ENCODE data around the gene UNC45B. TPM values are rescaled to one million over a fixed set of nuclear protein-coding genes. Genes with fewer than 3 reads are reported as not detected.
"Not testable (repeated sequence)": the region's sequence is repeated elsewhere in the genome, so short reads cannot be mapped to it uniquely, and the experiment has no call there.

UNC45B gene
- total and polyA plus RNA-seq, 12 donors = under 0.01 to 0.27 (median 0.13) TPM; not detected in 4

- no peaks in the 10 kb centered on the region for H3K4me1 ChIP-seq (replicated peaks in 1 of 2)
- TF ChIP-seq CTCF (IDR thresholded peaks at IDR 0.05) (no peak), POLR2A (IDR thresholded peaks at IDR 0.05) (no peak)
- H3K9me3 ChIP-seq (replicated peaks in 1 of 3) = no peaks in the 10 kb centered on the region
- no peaks in the 10 kb centered on the region for H3K36me3 ChIP-seq (replicated peaks in 1 of 2)
- H3K27me3 ChIP-seq = no peaks in the 10 kb centered on the region
- DNase-seq = no peak
- 91 to 98% (median 92%) methylated on average over 11 of the region's 11 CpGs for WGBS, 4 donors
- H3K27ac ChIP-seq = no peak overlapping the region
- intact Hi-C loops (cut with DNase I) = no loop called here
- H3K4me3 ChIP-seq = no peak overlapping the region
These were observed 2.3 kb downstream of the UNC45B start for GRCh38 chr17:35149941-35150340.

GRCh38 chr17:35151080-35151479 lies 3.5 kb downstream of the UNC45B start:
- H3K4me1 ChIP-seq (replicated peaks in 1 of 2); H3K27ac ChIP-seq; H3K9me3 ChIP-seq (replicated peaks in 1 of 3); H3K4me3 ChIP-seq; intact Hi-C loops (cut with DNase I); H3K27me3 ChIP-seq; H3K36me3 ChIP-seq (replicated peaks in 1 of 2); DNase-seq: not testable (repeated sequence)
- WGBS, 4 donors = 90 to 95% (median 91%) methylated on average over 29 of the region's 29 CpGs

GRCh38 chr17:35152421-35153140 lies 5.0 kb downstream of the UNC45B start:
- no peaks in the 10 kb centered on the region for H3K4me1 ChIP-seq (replicated peaks in 1 of 2)
- no peak overlapping the region for H3K4me3 ChIP-seq
- H3K9me3 ChIP-seq (replicated peaks in 1 of 3) = no peaks in the 10 kb centered on the region
- no peaks in the 10 kb centered on the region for H3K36me3 ChIP-seq (replicated peaks in 1 of 2)
- 67 to 77% (median 70%) methylated on average over 13 of the region's 13 CpGs for WGBS, 4 donors
- DNase-seq = no peak
- no peaks in the 10 kb centered on the region for H3K27me3 ChIP-seq
- intact Hi-C loops (cut with DNase I) = no loop called here
- H3K27ac ChIP-seq = no peak overlapping the region
- TF ChIP-seq POLR2A (IDR thresholded peaks at IDR 0.05) (no peak), CTCF (IDR thresholded peaks at IDR 0.05) (no peak)

- Histone ChIP-seq H3K27me3 (no peaks in the 10 kb centered on the region), H3K9me3 (replicated peaks in 1 of 3) (no peaks in the 10 kb centered on the region), H3K4me3 (no peak overlapping the region), H3K36me3 (replicated peaks in 1 of 2) (no peaks in the 10 kb centered on the region), H3K4me1 (replicated peaks in 1 of 2) (no peaks in the 10 kb centered on the region), H3K27ac (no peak overlapping the region)
- 80 to 89% (median 86%) methylated on average over 12 to 13 of the region's 13 CpGs for WGBS, 4 donors
- no peak for TF ChIP-seq CTCF (IDR thresholded peaks at IDR 0.05)
- no peak for TF ChIP-seq POLR2A (IDR thresholded peaks at IDR 0.05)
- DNase-seq = no peak
- intact Hi-C loops (cut with DNase I) = no loop called here
These were observed 6.9 kb downstream of the UNC45B start for GRCh38 chr17:35154196-35155165.
